Nasal cavity respiratory epithelium epithelial cell of viscerocranial mucosa (primary cell): ENCODE results near the gene CKAP5. TPM values are rescaled to one million over a fixed set of nuclear protein-coding genes. Genes with fewer than 3 reads are reported as not detected.

Experiments
- total RNA-seq: library from RNA; depleted of rRNA; stranded (reverse); fragments of >200 nt; gene quantifications from 2 replicates; pipeline ENCODE4 v1.2.3, GENCODE V29; 2014

Gene CKAP5
- 62.5 and 102 TPM in 2 replicates for total RNA-seq

GRCh38 chr11:46845740-46846509 is at the start of gene CKAP5:
Gene CKAP5, minus strand, starts transcription at chr11:46846280. Its CDS starts 25,049 bp downstream, at chr11:46821231.

DNA sequence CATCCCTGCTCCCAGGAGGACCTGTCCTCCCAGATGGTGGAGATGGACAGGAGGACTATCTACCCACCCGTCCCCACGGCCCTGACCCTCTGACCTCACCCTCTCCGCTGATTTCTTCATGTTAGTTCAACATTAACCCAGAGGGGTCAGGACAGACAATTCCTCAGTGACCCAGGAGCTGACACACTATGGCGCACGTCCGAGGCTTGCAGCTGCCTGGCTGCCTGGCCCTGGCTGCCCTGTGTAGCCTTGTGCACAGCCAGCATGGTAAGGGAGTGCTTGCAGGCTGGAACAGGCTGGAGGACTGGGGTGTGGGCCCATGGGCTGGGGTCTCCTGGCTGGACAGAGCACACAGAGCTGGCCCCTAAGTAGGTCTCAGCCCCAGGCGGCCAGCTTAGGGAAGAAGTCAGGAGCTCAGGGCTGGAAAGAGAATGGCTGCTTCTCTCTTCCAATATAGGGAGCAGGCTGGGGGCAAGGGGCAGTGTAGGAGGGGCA is 127.0 kb downstream of the CKAP5 start, which contains the start of gene F2:
Gene F2, plus strand, starts transcription at position 166 of the 495 bp plus-strand sequence. Its CDS starts 23 bp downstream, at position 189.

GRCh38 chr11:46700241-46701077 is 145.6 kb downstream of the CKAP5 start, which contains the start of the genes ARHGAP1 and ZNF408:
Gene ARHGAP1, minus strand, starts transcription at chr11:46700619. Its CDS starts 4,512 bp downstream, at chr11:46696107.
Gene ZNF408, plus strand, starts transcription at chr11:46701031. Its CDS starts 17 bp downstream, at chr11:46701048.

Other genes with a start within 250 kb of the CKAP5 start
- gene HARBI1, start 229.1 kb downstream of the CKAP5 start, total RNA-seq = 9.6 and 14.0 TPM in 2 replicates
- 54.7 and 75.3 TPM in 2 replicates for gene ATG13, start 228.7 kb downstream of the CKAP5 start, total RNA-seq
- 17.4 and 49.9 TPM in 2 replicates for gene ARHGAP1, start 145.7 kb downstream of the CKAP5 start, total RNA-seq
- gene ZNF408, start 145.2 kb downstream of the CKAP5 start, total RNA-seq = 11.3 and 13.5 TPM in 2 replicates
- gene F2, start 127.1 kb downstream of the CKAP5 start, total RNA-seq = under 0.01 and 0.07 TPM in 2 replicates
- gene LRP4, start 72.3 kb upstream of the CKAP5 start, total RNA-seq = 3.1 and 21.6 TPM in 2 replicates
- gene CSTPP1, start 90.5 kb upstream of the CKAP5 start, total RNA-seq = 5.1 and 15.7 TPM in 2 replicates